Esophagus (tissue), 2 donors: Measurements from ENCODE around the gene NTN1. TPM values are rescaled to one million over a fixed set of nuclear protein-coding genes. Genes with fewer than 3 reads are reported as not detected.
A peak's percentile ranks its signal among the peaks of the same experiment; 100 is the strongest.

Experiments
- H3K27ac ChIP-seq, 2 donors: one replicate each; pipeline ENCODE4 v1.5.1; 2013; ENCODE audit warnings: low read depth in 2 of 2, mild to moderate bottlenecking in 2 of 2, inconsistent platforms in 1 of 2, low read length in 1 of 2, moderate library complexity in 1 of 2
- H3K27me3 ChIP-seq, 2 donors: one replicate each; pipeline ENCODE4 v1.6.1; 2013; ENCODE audit warnings: low read length in 2 of 2, control low read depth in 1 of 2, mild to moderate bottlenecking in 1 of 2; ENCODE audit not compliant: insufficient read depth in 2 of 2, control insufficient read depth in 1 of 2
- H3K36me3 ChIP-seq, 2 donors: one replicate each; pipeline ENCODE4 v1.6.1; 2013; ENCODE audit warnings: low read length in 1 of 2; ENCODE audit not compliant: control insufficient read depth in 2 of 2, insufficient read depth in 2 of 2
- H3K4me1 ChIP-seq, 2 donors: one replicate each; pipeline ENCODE4 v1.6.1; 2013; ENCODE audit warnings: low read length in 1 of 2; ENCODE audit not compliant: control insufficient read depth in 2 of 2, insufficient read depth in 2 of 2
- H3K4me3 ChIP-seq, 2 donors: one replicate each; pipeline ENCODE4 v1.5.1; 2013; ENCODE audit warnings: low read length in 2 of 2, mild to moderate bottlenecking in 2 of 2, low read depth in 1 of 2, moderate library complexity in 1 of 2
- H3K9me3 ChIP-seq, 2 donors: one replicate each; pipeline ENCODE4 v1.6.1; 2013; ENCODE audit warnings: mild to moderate bottlenecking in 2 of 2, low read depth in 1 of 2, low read length in 1 of 2, moderate library complexity in 1 of 2; ENCODE audit not compliant: control insufficient read depth in 2 of 2, insufficient read depth in 1 of 2
- WGBS, 2 donors: extraction: QIAGEN DNeasy Blood & Tissue Kit; methylation state at CpG; one replicate each; pipeline ENCODE4 v1.1.7; 2013; 5-methylcytosine and 5-hydroxymethylcytosine counted together
- polyA plus RNA-seq, 2 donors: library from polyadenylated mRNA; stranded (reverse); fragments of 200-250 nt; gene quantifications; one replicate each; pipeline ENCODE4 v1.2.3, GENCODE V29; 2013
- donor health status: healthy with polysubstance abuse.
- donor health status: Bipolar disorder and iron deficiency.

Gene NTN1
- polyA plus RNA-seq, 2 donors = 10.3 to 12.3 TPM

- Histone ChIP-seq H3K27ac (peak overlapping the region in 1 of 2 donors; percentile 3), H3K4me3 (no peak overlapping the region), H3K4me1 (peaks cover 0 to 2% of the 10 kb centered on the region in 2 donors), H3K27me3 (no peaks in the 10 kb centered on the region), H3K36me3 (no peaks in the 10 kb centered on the region), H3K9me3 (no peaks in the 10 kb centered on the region)
- 75 to 78% methylated on average over 4 of the region's 4 CpGs for WGBS, 2 donors
These were observed 86.2 kb downstream of the NTN1 start for GRCh38 chr17:9107527-9107926.

- Histone ChIP-seq H3K36me3 (no peaks in the 10 kb centered on the region), H3K4me3 (no peak overlapping the region), H3K27me3 (no peaks in the 10 kb centered on the region), H3K4me1 (peaks cover 0 to 2% of the 10 kb centered on the region in 2 donors), H3K9me3 (no peaks in the 10 kb centered on the region), H3K27ac (peak overlapping the region in 1 of 2 donors; percentile 28)
- 68 to 71% methylated on average over 6 of the region's 6 CpGs for WGBS, 2 donors
These were observed 86.8 kb downstream of the NTN1 start for GRCh38 chr17:9108146-9108545.

- no peaks in the 10 kb centered on the region for H3K36me3 ChIP-seq
These were observed 88.6 kb downstream of the NTN1 start for GRCh38 chr17:9109933-9110332.

GRCh38 chr17:9110501-9110900 lies 89.2 kb downstream of the NTN1 start:
- Histone ChIP-seq H3K4me1 (peaks cover 0 to 4% of the 10 kb centered on the region in 2 donors), H3K36me3 (no peaks in the 10 kb centered on the region), H3K4me3 (no peak overlapping the region), H3K9me3 (no peaks in the 10 kb centered on the region), H3K27me3 (no peaks in the 10 kb centered on the region), H3K27ac (no peak overlapping the region)
- WGBS, 2 donors = 83 to 84% methylated on average over 7 of the region's 7 CpGs

More at GRCh38 chr17:9109933-9110332, 88.6 kb downstream of the NTN1 start:
- Histone ChIP-seq H3K9me3 (no peaks in the 10 kb centered on the region), H3K27ac (no peak overlapping the region), H3K4me1 (no peaks in the 10 kb centered on the region), H3K27me3 (no peaks in the 10 kb centered on the region), H3K4me3 (no peak overlapping the region)
- WGBS, 2 donors = 84 to 94% methylated on average over 4 of the region's 4 CpGs

- H3K9me3 ChIP-seq = no peaks in the 10 kb centered on the region
- H3K4me3 ChIP-seq = peak overlapping the region; percentile 59 to 67
- peaks cover 0 to 7% of the 10 kb centered on the region in 2 donors for H3K4me1 ChIP-seq
- H3K27ac ChIP-seq = peak overlapping the region; percentile 80 to 84
- H3K36me3 ChIP-seq = no peaks in the 10 kb centered on the region
- no peaks in the 10 kb centered on the region for H3K27me3 ChIP-seq
- WGBS, 2 donors = 15 to 17% methylated on average over 41 of the region's 41 CpGs
These were observed 94.2 kb downstream of the NTN1 start for GRCh38 chr17:9115214-9116191.

GRCh38 chr17:9116311-9116835 lies 95.1 kb downstream of the NTN1 start:
- Histone ChIP-seq H3K4me3 (no peak overlapping the region), H3K4me1 (peaks cover 0 to 7% of the 10 kb centered on the region in 2 donors), H3K27me3 (no peaks in the 10 kb centered on the region), H3K27ac (peak overlapping the region; percentile 80 to 84), H3K36me3 (no peaks in the 10 kb centered on the region), H3K9me3 (no peaks in the 10 kb centered on the region)
- WGBS, 2 donors = 65 to 78% methylated on average over 11 of the region's 11 CpGs

- Histone ChIP-seq H3K4me3 (no peak overlapping the region), H3K27me3 (no peaks in the 10 kb centered on the region), H3K27ac (peak overlapping the region; percentile 51 to 84), H3K9me3 (no peaks in the 10 kb centered on the region), H3K4me1 (peaks cover 0 to 7% of the 10 kb centered on the region in 2 donors), H3K36me3 (no peaks in the 10 kb centered on the region)
- WGBS, 2 donors = 86% methylated on average over 19 of the region's 19 CpGs
These were observed 95.7 kb downstream of the NTN1 start for GRCh38 chr17:9116861-9117568.

- Histone ChIP-seq H3K27ac (no peak overlapping the region), H3K36me3 (no peaks in the 10 kb centered on the region), H3K4me1 (peaks cover 0 to 3% of the 10 kb centered on the region in 2 donors), H3K4me3 (no peak overlapping the region), H3K9me3 (no peaks in the 10 kb centered on the region), H3K27me3 (no peaks in the 10 kb centered on the region)
- WGBS, 2 donors = 54 to 58% methylated on average over 5 of the region's 5 CpGs
These were observed 99.2 kb downstream of the NTN1 start for GRCh38 chr17:9120471-9120870.

- WGBS, 2 donors = 77 to 78% methylated on average over 15 of the region's 15 CpGs
- Histone ChIP-seq H3K4me1 (no peaks in the 10 kb centered on the region), H3K27ac (peak overlapping the region; percentile 22 to 39), H3K9me3 (no peaks in the 10 kb centered on the region), H3K27me3 (no peaks in the 10 kb centered on the region), H3K36me3 (no peaks in the 10 kb centered on the region), H3K4me3 (no peak overlapping the region)
These were observed 100.0 kb downstream of the NTN1 start for GRCh38 chr17:9121186-9121820.
